OCI-M1 (cell line): ENCODE data around the gene PM20D1.
"Not testable (repeated sequence)": the region's sequence is repeated elsewhere in the genome, so short reads cannot be mapped to it uniquely, and the experiment has no call there.

Experiments used
- DNase-seq: peaks from one replicate; lab custom pipeline; 2025; lab: John Stamatoyannopoulos, UW

Gene PM20D1

GRCh38 chr1:205849619-205850355, at the start of gene PM20D1:
Gene PM20D1 (minus strand): TSS chr1:205850132. CDS start chr1:205850072, 60 bp downstream.
- DNase-seq = peak; percentile 33

- DNase-seq = no peak
Observed at GRCh38 chr1:205896351-205896750, 46.4 kb upstream of the PM20D1 start.

GRCh38 chr1:205894119-205894518, 44.2 kb upstream of the PM20D1 start:
- not testable (repeated sequence) for DNase-seq

GRCh38 chr1:205892175-205892574, 42.2 kb upstream of the PM20D1 start:
- not testable (repeated sequence) for DNase-seq

GRCh38 chr1:205891481-205891880, 41.5 kb upstream of the PM20D1 start:
- not testable (repeated sequence) for DNase-seq

GRCh38 chr1:205890631-205891030, 40.7 kb upstream of the PM20D1 start:
- DNase-seq = not testable (repeated sequence)

- not testable (repeated sequence) for DNase-seq
Observed at GRCh38 chr1:205889706-205890105, 39.8 kb upstream of the PM20D1 start.

- not testable (repeated sequence) for DNase-seq
Observed at GRCh38 chr1:205889006-205889405, 39.1 kb upstream of the PM20D1 start.

- no peak for DNase-seq
Observed at GRCh38 chr1:205883792-205884191, 33.9 kb upstream of the PM20D1 start.

GRCh38 chr1:205880923-205881322, 31.0 kb upstream of the PM20D1 start:
- DNase-seq = no peak

- DNase-seq = peak; percentile 21
Observed at GRCh38 chr1:205879974-205880373, 30.0 kb upstream of the PM20D1 start.

GRCh38 chr1:205878026-205878425, 28.1 kb upstream of the PM20D1 start:
- peak; percentile 52 for DNase-seq

- not testable (repeated sequence) for DNase-seq
Observed at GRCh38 chr1:205873148-205873547, 23.2 kb upstream of the PM20D1 start.

GRCh38 chr1:205870236-205870635, 20.3 kb upstream of the PM20D1 start:
- no peak for DNase-seq

- no peak for DNase-seq
Observed at GRCh38 chr1:205861540-205861939, 11.6 kb upstream of the PM20D1 start.

GRCh38 chr1:205858141-205858961, 8.4 kb upstream of the PM20D1 start:
- peak; percentile 36 for DNase-seq

- DNase-seq = not testable (repeated sequence)
Observed at GRCh38 chr1:205857501-205857900, 7.6 kb upstream of the PM20D1 start.

- DNase-seq = no peak
Observed at GRCh38 chr1:205856433-205856832, 6.5 kb upstream of the PM20D1 start.

GRCh38 chr1:205852969-205853368, 3.0 kb upstream of the PM20D1 start:
- no peak for DNase-seq

GRCh38 chr1:205851993-205852392, 2.1 kb upstream of the PM20D1 start:
- no peak for DNase-seq

GRCh38 chr1:205843036-205843859, 6.7 kb downstream of the PM20D1 start:
- DNase-seq = no peak

GRCh38 chr1:205842229-205842628, 7.7 kb downstream of the PM20D1 start:
- DNase-seq = no peak
